HL-60 (cell line): Measurements from ENCODE around the gene FNIP2.

Experiments
- REST ChIP-seq: IDR thresholded peaks from 2 replicates; pipeline ENCODE4 v1.6.1; 2012; ENCODE audit warnings: low read depth; ENCODE audit not compliant: insufficient replicate concordance
- TF ChIP-seq, protein P1 (sequence below): IDR thresholded peaks from one replicate; pipeline ENCODE4 v1.5.1; 2011; ENCODE audit warnings: low read length, control low read depth, inconsistent platforms; ENCODE audit not compliant: insufficient read depth

DNA sequence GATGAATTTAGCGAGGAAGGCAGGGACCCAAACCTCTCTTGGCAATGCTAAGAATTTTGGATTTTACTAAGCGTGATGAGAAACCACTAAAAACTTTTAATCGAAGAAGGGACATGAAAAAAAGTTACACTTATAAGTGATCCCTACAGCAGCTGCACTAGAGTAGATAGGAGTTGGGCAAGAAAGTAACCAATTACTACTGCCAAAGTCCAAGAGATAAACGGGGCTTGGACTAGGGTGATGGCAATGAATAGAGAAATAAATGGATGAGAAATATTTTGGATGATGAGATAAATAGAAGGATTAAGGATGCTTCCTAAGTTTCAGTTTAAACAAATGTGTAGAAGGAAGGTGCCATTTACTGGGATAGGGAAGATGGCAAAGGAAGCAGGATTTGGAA, 6.3 kb upstream of the FNIP2 start:
- TF ChIP-seq, protein P1, sequence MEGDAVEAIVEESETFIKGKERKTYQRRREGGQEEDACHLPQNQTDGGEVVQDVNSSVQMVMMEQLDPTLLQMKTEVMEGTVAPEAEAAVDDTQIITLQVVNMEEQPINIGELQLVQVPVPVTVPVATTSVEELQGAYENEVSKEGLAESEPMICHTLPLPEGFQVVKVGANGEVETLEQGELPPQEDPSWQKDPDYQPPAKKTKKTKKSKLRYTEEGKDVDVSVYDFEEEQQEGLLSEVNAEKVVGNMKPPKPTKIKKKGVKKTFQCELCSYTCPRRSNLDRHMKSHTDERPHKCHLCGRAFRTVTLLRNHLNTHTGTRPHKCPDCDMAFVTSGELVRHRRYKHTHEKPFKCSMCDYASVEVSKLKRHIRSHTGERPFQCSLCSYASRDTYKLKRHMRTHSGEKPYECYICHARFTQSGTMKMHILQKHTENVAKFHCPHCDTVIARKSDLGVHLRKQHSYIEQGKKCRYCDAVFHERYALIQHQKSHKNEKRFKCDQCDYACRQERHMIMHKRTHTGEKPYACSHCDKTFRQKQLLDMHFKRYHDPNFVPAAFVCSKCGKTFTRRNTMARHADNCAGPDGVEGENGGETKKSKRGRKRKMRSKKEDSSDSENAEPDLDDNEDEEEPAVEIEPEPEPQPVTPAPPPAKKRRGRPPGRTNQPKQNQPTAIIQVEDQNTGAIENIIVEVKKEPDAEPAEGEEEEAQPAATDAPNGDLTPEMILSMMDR = no peak
- TF ChIP-seq REST = no peak
